Measurements from ENCODE around the gene DOC2A. TPM values are rescaled to one million over a fixed set of nuclear protein-coding genes. Genes with fewer than 3 reads are reported as not detected.

The DOC2A gene
- total RNA-seq, 1 donor from 2014 or later: 0.13 TPM

DNA sequence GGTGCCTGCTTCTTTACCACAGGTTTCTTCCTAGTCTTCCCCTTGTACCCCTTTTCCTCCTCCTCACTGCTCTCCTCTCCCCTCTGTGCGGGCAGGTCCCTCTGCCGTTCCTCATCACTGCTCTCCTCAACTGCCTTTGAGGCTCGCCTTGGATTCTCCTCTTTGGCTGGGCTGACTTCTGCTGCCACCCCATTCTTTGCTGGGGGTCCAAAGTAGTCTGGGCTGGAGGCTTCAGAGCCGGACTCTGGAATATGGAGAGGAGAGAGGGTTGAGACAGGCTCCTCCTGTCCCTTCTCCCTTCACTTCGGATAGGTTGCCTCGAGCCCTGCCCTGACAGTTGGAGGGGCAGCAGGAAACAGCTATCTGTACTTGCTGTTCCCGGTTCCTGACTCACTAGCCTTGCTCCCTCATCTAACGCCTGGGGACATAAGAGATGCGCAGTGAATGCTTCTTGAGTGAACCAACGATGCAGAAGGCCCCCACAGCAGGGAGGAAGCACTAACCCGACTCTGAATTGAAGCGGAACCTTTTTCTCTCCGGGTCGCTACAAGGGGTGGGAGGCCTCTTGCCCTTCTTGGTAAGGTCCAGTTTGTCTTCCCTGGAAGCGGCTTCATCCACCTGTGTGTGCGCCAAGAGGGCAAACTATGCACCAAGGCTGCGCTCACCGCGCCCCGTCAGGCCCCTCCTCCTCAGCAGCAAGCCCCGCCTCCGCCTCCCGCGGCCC lies 16.1 kb downstream of the DOC2A start:
- intact Hi-C loops (cut with DNase I): loop anchor here (10.0 kb wide), 1 partner anchor 180 kb away; the partner anchor contains the start of genes PAGR1 and PRRT2
- DNase-seq (peak; percentile 4), ATAC-seq (ENCODE audit: poor library complexity) (peak; percentile 46)

DNA sequence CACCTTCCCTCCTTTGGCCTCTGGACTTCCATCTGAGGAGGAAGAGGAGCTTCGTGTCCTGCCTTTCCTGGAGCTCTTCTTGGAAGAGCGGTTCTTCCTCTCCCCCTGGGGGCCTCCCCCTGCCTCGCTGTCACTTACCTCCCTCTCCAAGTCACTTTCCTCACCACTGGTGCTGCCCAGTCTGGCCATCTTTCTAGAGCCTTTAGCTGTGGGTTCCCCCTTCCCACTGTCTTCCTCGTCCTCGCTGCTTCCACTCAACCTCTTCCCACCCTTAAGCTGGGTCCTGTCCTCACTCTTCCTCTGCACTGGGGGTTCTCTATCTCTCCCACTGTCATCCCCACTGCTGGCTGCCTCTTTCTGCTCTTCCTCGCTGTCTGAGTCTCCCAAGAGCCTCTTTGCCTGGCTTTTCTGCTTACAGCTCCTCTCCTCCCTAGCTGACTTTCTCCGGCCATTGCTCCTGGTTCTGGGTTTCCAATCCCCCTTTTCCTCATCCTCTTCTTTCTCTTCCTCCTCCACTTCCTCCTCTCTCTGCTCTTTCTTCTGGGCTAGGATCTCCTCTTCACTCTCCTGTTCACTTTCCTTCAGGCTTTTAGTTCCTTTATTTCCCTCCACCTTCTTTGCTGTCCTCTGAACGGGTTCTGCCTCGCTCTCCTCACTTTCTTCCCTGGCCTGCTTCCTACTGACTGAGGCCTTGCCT lies 16.8 kb downstream of the DOC2A start:
- peak; percentile 4 for DNase-seq
- no peak for ATAC-seq (ENCODE audit: poor library complexity)
- intact Hi-C loops (cut with DNase I): loop anchor here (10.0 kb wide), 1 partner anchor 179 kb away; the partner anchor contains the start of genes PAGR1 and PRRT2

DNA sequence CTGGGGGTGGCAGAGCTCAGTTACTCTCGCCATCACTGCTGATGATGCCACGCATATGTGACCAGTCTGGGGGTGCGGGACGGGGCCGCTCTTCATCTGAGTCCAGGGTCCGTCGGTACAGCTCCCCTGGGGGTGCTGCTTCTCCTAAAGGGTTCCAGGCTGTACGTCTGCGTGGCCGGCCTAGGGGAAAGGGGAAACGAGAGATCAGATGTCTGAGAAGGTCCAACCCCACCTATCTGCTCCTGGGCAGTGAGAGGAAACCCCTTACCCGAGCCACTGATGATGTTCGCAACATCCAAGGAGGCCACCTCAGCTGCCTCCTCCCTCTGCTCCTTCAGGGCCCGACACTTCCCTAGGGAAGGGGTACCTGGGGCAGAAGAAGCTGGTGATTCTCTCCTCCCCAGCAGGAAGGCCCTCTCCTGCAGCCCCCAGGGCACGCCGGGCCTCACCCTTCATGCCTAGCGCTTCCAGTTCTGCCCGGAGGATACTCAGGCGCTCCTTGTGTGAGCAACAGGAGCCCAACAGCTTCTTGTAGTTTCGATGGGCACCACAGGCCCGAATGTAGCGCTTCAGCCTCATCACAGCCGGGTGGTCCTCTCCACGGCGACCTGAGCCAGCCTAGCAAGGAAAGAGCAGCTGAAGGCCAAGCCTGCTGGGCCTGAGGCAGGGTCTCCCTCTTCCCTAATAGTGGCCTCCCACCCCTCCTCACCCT lies 17.5 kb downstream of the DOC2A start:
- DNase-seq (peak; percentile 36), ATAC-seq (ENCODE audit: poor library complexity) (no peak)
- intact Hi-C loops (cut with DNase I): loop anchor here (10.0 kb wide), 1 partner anchor 179 kb away; the partner anchor contains the start of genes PAGR1 and PRRT2

DNA sequence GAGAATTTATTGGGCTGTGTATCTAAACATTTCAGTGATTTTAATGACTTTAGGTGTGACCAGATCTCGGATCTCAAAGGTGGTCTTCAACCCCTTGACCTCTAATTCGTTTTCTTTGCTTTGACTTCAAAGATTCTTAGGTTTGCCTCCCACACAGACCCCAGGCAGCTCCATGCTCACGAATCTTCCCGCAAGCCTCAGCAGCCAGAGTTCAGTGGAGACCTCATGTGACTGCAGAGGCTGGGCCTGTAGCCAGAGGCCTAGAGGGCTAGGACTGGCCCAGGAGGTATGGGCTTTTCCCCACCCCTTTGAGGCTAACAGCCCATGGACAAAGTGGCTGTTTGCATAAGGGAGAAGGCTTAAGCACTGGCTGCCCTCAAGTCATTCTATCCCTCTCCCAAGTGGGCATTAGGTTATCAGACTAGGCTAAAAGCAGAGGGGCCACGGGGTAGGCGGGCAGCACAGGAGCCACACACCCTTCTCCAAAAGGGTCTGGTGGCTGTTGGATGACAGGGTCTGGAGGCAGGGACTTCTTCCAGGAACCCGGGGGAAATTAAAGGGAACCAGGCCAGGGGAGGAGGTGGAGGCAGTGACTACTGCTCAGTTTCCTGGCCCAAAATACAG lies 18.4 kb downstream of the DOC2A start:
- no peak for ATAC-seq (ENCODE audit: poor library complexity)
- intact Hi-C loops (cut with DNase I): loop anchor here (10.0 kb wide), 1 partner anchor 178 kb away; the partner anchor contains the start of genes PAGR1 and PRRT2
- DNase-seq: peak; percentile 38

DNA sequence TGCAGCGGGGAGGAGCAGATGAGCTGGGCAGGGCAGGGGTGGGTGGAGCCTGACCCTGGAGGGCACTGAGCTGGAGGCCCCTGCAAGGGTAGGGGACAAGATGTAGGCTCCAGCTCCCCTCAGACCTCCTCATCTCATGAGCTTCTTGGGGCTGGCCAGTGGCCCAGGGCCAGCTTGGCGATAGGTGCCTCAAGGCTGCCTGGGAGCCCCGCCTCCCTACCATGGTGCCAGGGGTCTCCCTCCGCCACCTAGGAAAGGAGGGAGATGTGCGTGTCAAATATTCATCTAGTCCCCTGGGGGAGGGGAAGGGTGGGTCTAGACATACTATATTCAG lies 19.3 kb downstream of the DOC2A start:
- ATAC-seq (ENCODE audit: poor library complexity): no peak
- intact Hi-C loops (cut with DNase I): loop anchor here (10.0 kb wide), 1 partner anchor 177 kb away; the partner anchor contains the start of genes PAGR1 and PRRT2
- no peak for DNase-seq

DNA sequence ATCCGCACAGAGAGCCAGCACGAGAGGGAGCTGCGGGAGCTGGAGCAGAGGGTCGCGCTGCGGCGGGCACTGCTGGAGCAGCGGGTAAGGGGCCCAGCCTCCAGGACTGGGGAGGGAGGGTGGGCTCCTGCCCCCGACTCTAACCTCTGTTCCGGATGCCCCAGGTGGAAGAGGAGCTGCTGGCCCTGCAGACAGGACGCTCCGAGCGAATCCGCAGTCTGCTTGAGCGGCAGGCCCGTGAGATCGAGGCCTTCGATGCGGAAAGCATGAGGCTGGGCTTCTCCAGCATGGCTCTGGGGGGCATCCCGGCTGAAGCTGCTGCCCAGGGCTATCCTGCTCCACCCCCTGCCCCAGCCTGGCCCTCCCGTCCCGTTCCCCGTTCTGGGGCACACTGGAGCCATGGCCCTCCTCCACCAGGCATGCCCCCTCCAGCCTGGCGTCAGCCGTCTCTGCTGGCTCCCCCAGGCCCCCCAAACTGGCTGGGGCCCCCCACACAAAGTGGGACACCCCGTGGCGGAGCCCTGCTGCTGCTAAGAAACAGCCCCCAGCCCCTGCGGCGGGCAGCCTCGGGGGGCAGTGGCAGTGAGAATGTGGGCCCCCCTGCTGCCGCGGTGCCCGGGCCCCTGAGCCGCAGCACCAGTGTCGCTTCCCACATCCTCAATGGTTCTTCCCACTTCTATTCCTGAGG lies 19.8 kb downstream of the DOC2A start:
- ATAC-seq (ENCODE audit: poor library complexity) (no peak), DNase-seq (peak; percentile 36)
- intact Hi-C loops (cut with DNase I): loop anchor here (10.0 kb wide), 1 partner anchor 176 kb away; the partner anchor contains the start of genes PAGR1 and PRRT2

DNA sequence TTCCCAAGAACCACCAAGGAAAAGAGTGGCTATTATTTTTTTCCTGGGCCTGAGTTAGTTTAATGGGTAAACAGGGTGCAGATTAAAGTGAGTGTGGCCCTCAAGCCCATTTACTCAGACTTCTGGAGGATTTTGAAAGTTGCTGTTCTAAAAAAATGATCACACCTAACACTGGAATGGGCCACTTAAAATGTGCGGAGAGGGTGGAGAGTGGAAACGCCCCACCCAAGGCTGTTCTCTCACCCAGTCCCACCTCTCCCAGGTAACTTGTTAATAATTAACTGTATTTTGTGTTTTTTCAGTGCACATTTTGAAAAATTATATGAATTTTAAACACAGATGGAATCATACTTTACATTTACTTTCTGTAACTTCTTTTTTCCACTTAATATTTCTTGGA lies 20.8 kb downstream of the DOC2A start:
- DNase-seq: no peak
- no peak for ATAC-seq (ENCODE audit: poor library complexity)

DNA sequence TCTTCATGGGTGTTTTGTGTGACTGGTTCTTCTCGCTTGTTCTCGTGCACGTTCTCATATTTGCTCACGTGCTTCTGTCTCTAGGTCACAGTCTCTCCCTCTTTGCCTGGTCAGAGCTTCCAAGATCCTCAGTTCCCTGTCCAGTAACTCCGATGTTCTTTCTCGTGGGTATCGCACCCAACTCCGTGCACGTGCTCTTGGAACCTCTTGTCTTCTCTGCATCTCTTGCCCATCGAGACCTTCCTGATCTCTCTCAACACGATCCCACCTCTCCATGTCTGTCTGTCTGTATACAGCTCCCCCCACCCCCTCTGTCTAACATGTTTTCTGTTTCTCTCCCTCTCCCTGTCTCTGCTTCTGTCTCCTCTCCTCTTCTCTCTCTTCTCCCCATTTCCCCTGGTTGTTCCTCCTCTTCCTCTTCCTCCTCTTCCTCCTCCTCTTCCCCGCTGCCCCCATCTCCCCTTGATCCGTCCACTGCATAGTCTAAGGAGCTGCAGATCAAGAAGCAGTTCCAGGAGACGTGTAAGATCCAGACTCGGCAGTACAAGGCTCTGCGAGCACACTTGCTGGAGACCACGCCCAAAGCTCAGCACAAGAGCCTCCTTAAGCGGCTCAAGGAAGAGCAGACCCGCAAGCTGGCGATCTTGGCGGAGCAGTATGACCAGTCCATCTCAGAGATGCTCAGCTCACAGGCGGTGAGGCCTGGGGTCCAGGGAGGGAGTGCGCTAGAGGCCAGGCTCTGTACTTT lies 21.5 kb downstream of the DOC2A start:
- intact Hi-C loops (cut with DNase I): no loop called here
- DNase-seq: peak; percentile 13
- ATAC-seq (ENCODE audit: poor library complexity): no peak

More for the DNA sequence above, 20.8 kb downstream of the DOC2A start:
- intact Hi-C loops (cut with DNase I): loop anchor here (10.0 kb wide), 1 partner anchor 175 kb away; the partner anchor contains the start of genes PAGR1 and PRRT2

DNA sequence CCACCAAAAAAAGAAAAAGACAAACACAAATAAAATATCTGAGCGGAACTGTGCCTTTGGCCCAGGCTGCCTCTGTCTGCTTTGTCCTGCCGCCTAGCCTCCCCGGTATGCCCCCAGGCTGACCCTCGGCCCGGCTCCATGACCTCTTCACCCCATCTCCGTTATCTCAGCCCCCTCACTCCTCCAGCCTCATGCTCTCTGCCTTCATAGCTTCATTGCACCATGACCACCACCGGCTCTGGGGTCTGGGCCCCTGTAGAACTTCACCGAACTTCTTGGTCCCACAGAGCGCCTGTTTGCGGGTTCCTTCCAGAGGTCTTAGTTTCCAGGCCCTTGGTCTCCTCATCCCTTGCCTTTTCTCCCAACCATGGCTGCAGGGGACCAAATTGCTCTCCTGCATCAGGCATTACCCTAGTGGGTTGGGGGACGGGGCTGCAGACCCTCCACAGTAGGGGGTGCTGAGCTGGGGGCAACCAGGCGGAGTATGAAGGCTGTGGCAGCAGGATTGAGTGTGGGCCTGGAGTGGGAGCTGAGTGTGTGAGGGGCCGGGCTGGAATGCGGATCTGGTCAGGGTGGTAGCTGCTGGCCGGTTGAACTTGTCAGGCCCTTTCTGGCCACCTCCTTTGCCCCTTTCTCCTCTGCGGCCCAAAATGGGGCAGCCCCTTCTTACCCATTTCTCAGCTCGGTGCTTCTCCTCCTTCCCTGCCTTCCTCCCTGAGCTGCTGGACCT lies 22.3 kb downstream of the DOC2A start:
- DNase-seq (peak; percentile 8), ATAC-seq (ENCODE audit: poor library complexity) (no peak)
- intact Hi-C loops (cut with DNase I): no loop called here

DNA sequence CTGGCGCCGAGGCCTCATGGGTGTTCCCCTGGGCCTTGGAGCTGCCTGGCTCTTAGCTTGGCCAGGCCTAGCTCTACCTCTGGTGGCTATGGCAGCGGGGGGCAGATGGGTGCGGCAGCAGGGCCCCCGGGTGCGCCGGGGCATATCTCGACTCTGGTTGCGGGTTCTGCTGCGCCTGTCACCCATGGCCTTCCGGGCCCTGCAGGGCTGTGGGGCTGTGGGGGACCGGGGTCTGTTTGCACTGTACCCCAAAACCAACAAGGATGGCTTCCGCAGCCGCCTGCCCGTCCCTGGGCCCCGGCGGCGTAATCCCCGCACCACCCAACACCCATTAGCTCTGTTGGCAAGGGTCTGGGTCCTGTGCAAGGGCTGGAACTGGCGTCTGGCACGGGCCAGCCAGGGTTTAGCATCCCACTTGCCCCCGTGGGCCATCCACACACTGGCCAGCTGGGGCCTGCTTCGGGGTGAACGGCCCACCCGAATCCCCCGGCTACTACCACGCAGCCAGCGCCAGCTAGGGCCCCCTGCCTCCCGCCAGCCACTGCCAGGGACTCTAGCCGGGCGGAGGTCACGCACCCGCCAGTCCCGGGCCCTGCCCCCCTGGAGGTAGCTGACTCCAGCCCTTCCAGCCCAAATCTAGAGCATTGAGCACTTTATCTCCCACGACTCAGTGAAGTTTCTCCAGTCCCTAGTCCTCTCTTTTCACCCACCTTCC lies 23.3 kb downstream of the DOC2A start:
- DNase-seq (peak; percentile 33), ATAC-seq (ENCODE audit: poor library complexity) (no peak)
- intact Hi-C loops (cut with DNase I): no loop called here

DNA sequence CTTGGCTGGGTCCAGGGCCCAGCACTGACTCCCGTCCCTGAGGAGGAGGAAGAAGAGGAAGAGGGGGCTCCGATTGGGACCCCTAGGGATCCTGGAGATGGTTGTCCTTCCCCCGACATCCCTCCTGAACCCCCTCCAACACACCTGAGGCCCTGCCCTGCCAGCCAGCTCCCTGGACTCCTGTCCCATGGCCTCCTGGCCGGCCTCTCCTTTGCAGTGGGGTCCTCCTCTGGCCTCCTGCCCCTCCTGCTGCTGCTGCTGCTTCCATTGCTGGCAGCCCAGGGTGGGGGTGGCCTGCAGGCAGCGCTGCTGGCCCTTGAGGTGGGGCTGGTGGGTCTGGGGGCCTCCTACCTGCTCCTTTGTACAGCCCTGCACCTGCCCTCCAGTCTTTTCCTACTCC lies 23.9 kb downstream of the DOC2A start:
- DNase-seq: peak; percentile 29
- intact Hi-C loops (cut with DNase I): no loop called here
- no peak for ATAC-seq (ENCODE audit: poor library complexity)

DNA sequence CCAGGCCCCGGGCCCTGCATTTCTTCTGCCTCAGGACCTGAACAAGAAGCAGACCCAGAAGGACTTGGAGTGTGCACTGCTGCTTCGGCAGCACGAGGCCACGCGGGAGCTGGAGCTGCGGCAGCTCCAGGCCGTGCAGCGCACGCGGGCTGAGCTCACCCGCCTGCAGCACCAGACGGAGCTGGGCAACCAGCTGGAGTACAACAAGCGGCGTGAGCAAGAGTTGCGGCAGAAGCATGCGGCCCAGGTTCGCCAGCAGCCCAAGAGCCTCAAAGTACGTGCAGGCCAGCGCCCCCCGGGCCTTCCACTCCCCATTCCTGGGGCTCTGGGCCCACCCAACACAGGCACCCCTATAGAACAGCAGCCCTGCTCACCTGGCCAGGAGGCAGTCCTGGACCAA lies 24.6 kb downstream of the DOC2A start:
- intact Hi-C loops (cut with DNase I): no loop called here
- peak; percentile 33 for DNase-seq
- ATAC-seq (ENCODE audit: poor library complexity): no peak

DNA sequence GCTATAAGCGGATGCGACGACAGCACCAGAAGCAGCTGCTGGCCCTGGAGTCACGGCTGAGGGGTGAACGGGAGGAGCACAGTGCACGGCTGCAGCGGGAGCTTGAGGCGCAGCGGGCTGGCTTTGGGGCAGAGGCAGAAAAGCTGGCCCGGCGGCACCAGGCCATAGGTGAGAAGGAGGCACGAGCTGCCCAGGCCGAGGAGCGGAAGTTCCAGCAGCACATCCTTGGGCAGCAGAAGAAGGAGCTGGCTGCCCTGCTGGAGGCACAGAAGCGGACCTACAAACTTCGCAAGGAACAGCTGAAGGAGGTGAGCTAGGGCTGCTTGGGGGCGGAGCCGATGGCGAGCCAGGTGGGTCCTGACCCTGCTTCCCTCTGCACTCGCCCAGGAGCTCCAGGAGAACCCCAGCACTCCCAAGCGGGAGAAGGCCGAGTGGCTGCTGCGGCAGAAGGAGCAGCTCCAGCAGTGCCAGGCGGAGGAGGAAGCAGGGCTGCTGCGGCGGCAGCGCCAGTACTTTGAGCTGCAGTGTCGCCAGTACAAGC lies 25.5 kb downstream of the DOC2A start:
- ATAC-seq (ENCODE audit: poor library complexity) (no peak), DNase-seq (peak; percentile 37)
- intact Hi-C loops (cut with DNase I): no loop called here

DNA sequence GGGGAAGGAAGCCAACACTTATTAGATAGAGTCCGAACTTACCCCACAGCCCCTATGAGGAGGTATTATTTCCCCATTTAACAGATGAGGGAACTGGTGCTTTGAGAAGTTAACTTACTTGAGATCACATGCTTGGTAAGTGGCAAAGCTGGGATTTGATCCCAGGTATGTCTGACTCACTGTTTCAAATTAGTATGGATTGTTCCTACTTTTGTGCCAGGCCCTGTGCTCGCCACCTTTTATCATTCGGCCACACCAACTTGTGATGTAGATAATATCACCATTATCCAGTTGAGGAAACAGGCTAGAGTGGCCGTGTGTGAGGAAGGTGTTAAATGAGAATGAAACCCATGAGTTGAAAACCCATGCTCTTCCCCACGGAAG lies 26.1 kb downstream of the DOC2A start:
- intact Hi-C loops (cut with DNase I): no loop called here
- no peak for DNase-seq
- no peak for ATAC-seq (ENCODE audit: poor library complexity)

DNA sequence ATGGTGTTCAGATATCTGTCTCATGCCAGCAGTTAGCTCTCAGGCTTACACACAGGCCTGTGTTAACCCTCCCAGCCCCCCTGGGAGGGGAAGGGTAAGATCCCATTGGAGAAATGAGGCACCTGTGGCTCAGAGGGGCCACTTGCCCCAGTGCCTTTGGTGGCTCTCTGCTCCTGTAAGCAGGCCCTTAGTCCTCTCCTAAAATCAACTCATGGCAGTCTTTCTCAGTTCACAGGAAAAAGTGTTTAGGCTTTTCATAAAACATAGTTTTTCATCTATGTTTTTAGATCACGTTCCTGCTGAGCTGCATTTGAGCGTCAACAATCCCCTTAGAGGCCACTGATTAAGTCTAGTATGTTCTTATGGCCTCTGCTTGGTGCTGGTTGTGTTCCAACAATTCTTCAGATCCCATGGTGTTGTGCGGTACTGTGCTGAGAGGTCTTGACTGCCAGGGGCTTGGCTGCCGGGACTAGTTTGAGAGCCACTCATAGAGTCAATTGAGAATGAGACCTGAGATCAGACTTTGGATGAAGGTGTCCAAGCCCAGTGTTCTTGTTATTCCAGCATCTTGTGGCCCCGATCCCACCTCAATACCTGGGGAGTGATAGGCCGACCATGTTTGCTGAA lies 26.6 kb downstream of the DOC2A start:
- intact Hi-C loops (cut with DNase I): no loop called here
- DNase-seq (peak; percentile 3), ATAC-seq (ENCODE audit: poor library complexity) (no peak)
